ENCODE measurements around the gene FIBCD1. TPM values are rescaled to one million over a fixed set of nuclear protein-coding genes. Genes with fewer than 3 reads are reported as not detected.

FIBCD1 gene
- total and polyA plus RNA-seq, 2 of the 8 experiments (the other 6 are each of a cell fraction or from before 2014, with no cell fraction given) = 6.1 to 8.8 TPM

DNA sequence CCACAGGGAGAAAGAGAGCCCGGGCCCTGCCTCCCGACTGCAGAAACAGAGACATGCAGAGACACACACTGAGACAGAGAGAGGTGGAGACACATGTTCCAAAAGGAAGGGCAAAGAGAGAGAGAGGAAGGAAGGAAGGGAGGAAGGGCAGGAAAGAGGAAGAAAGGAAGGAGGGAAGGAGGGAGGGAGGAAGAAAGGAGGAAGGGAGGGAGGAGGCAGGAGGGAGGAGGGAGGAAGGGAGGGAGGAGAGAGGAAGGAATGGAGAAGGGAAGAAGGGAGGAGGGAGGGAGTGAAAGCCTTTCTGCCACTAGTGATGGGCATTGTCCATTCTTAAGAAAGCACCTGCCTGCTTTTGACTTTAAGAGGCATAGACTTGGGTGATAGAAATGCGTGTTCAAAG, 31.8 kb upstream of the FIBCD1 start:
- H2BK20ac ChIP-seq (ENCODE audit: low read length) = no peak overlapping the region
- no peak overlapping the region for H4K8ac ChIP-seq (ENCODE audit: extremely low read depth, insufficient read depth, low read length)
- H4K20me1 ChIP-seq (replicated peaks in 1 of 2; ENCODE audit: control insufficient read depth in 1 of 2, insufficient read depth in 2 of 2, low read length in 2 of 2) = no peaks in the 10 kb centered on the region
- CTCF ChIA-PET (ENCODE audit: partially characterized antibody) = interaction anchor here (0.8 to 3.0 kb wide), 2 partner anchors 12 to 104 kb away, joined by 5 to 15 read pairs; no protein-coding TSS in a partner anchor
- H3K18ac ChIP-seq (ENCODE audit: extremely low read depth, low read length) = no peak overlapping the region
- no peak overlapping the region for H2AFZ ChIP-seq (ENCODE audit: low read length)
- H4K91ac ChIP-seq (replicated peaks; ENCODE audit: insufficient read length, low read length) = no peak overlapping the region
- no peak for TF ChIP-seq BCL11A (IDR thresholded peaks at IDR 0.05; ENCODE audit: low read depth in 2 of 2, low read length in 2 of 2)
- TF ChIP-seq, protein P1, sequence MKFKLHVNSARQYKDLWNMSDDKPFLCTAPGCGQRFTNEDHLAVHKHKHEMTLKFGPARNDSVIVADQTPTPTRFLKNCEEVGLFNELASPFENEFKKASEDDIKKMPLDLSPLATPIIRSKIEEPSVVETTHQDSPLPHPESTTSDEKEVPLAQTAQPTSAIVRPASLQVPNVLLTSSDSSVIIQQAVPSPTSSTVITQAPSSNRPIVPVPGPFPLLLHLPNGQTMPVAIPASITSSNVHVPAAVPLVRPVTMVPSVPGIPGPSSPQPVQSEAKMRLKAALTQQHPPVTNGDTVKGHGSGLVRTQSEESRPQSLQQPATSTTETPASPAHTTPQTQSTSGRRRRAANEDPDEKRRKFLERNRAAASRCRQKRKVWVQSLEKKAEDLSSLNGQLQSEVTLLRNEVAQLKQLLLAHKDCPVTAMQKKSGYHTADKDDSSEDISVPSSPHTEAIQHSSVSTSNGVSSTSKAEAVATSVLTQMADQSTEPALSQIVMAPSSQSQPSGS (IDR thresholded peaks at IDR 0.05; ENCODE audit: low read length) = no peak
- TF ChIP-seq SAP30 (IDR thresholded peaks at IDR 0.05; ENCODE audit: insufficient read depth, insufficient replicate concordance, low read length) = no peak
- TF ChIP-seq, protein P2, sequence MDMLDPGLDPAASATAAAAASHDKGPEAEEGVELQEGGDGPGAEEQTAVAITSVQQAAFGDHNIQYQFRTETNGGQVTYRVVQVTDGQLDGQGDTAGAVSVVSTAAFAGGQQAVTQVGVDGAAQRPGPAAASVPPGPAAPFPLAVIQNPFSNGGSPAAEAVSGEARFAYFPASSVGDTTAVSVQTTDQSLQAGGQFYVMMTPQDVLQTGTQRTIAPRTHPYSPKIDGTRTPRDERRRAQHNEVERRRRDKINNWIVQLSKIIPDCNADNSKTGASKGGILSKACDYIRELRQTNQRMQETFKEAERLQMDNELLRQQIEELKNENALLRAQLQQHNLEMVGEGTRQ (IDR thresholded peaks at IDR 0.05; ENCODE audit: low read length) = no peak
- TF ChIP-seq SIN3A (conservative IDR thresholded peaks at IDR 0.05 in 1 of 2, IDR thresholded peaks at IDR 0.05 in 1 of 2; ENCODE audit: low read depth in 1 of 2, low read length in 2 of 2) = no peak
- TF ChIP-seq RNF2 (IDR thresholded peaks at IDR 0.05; ENCODE audit: borderline replicate concordance, low read depth, low read length, missing control alignments, poor library complexity, severe bottlenecking) = no peak
- POLR2A ChIA-PET (ENCODE audit: partially characterized antibody) = no interaction called here
- H3K23ac ChIP-seq (ENCODE audit: insufficient read length) = no peak overlapping the region
- no peak overlapping the region for H2BK15ac ChIP-seq (ENCODE audit: low read length)
- H3K23me2 ChIP-seq (ENCODE audit: low read depth, low read length) = peaks cover 4% of the 10 kb centered on the region; the same call in 1 of the 2 replicates
- no peaks in the 10 kb centered on the region for H3K9me3 ChIP-seq (ENCODE audit: insufficient read depth in 2 of 2, low read depth in 1 of 2, low read length in 1 of 2)
- no peak overlapping the region for H3K56ac ChIP-seq (replicated peaks; ENCODE audit: insufficient read length, low read depth, low read length)
- H3K4me3 ChIP-seq (ENCODE audit: extremely low read depth in 1 of 4, insufficient read depth in 2 of 4, low read depth in 3 of 4, low read length in 4 of 4) = no peak overlapping the region
- no peak overlapping the region for H2BK5ac ChIP-seq (ENCODE audit: low read depth, low read length)
- H3K4me2 ChIP-seq (ENCODE audit: insufficient read depth in 1 of 2, low read depth in 2 of 2, low read length in 2 of 2) = no peak overlapping the region
- no peak overlapping the region for H3K9ac ChIP-seq (replicated peaks in 1 of 4; ENCODE audit: extremely low read depth in 1 of 4, low read depth in 3 of 4, low read length in 3 of 4)
- 81% methylated on average over 3 of the region's 3 CpGs; no CpG with 5 or more reads in 1 of the 2 experiments for WGBS, 2 experiments (ENCODE audit: extremely low coverage in 1 of 2, insufficient coverage in 1 of 2, insufficient read length in 1 of 2, insufficient replicate concordance in 2 of 2, low coverage in 1 of 2, low lambda C conversion rate in 2 of 2, missing lambda C conversion rate in 1 of 2)
- no peaks in the 10 kb centered on the region for H3K79me2 ChIP-seq (ENCODE audit: control insufficient read depth in 1 of 2, insufficient read depth in 2 of 2, low read length in 2 of 2)
- no peak overlapping the region for H3K4ac ChIP-seq (replicated peaks; ENCODE audit: insufficient read length, low read depth, low read length)
- H3K14ac ChIP-seq (ENCODE audit: insufficient read length) = no peak overlapping the region
- H2AK5ac ChIP-seq (ENCODE audit: low read depth, low read length) = no peak overlapping the region
- FAIRE-seq (no peak), DNase-seq (ENCODE audit: low read depth in 1 of 2, low spot score in 2 of 2) (no peak)
- no peak overlapping the region for H3K27ac ChIP-seq (ENCODE audit: low read depth, low read length)
- no peaks in the 10 kb centered on the region for H3K79me1 ChIP-seq (ENCODE audit: low read depth, low read length)
- peaks cover 0 to 3% (median 0%) of the 10 kb centered on the region in 4 experiments; a peak in 1 of 7 replicates for H3K4me1 ChIP-seq (replicated peaks in 1 of 4; ENCODE audit: control insufficient read depth in 3 of 4, insufficient read depth in 4 of 4, low read length in 3 of 4)
- H4K5ac ChIP-seq (ENCODE audit: insufficient read length, low read depth, low read length) = no peak overlapping the region
- no peaks in the 10 kb centered on the region for H3K36me3 ChIP-seq (ENCODE audit: control insufficient read depth in 2 of 4, insufficient read depth in 4 of 4, low read length in 3 of 4)
- no peaks in the 10 kb centered on the region; a peak in 1 of 7 replicates for H3K27me3 ChIP-seq (replicated peaks in 1 of 4; ENCODE audit: control insufficient read depth in 3 of 4, extremely low read depth in 1 of 4, insufficient read depth in 3 of 4, low read length in 3 of 4)
- H2BK120ac ChIP-seq (replicated peaks; ENCODE audit: low read depth, low read length) = no peak overlapping the region
- no peak overlapping the region for H2BK12ac ChIP-seq (ENCODE audit: low read depth, low read length)
